HFFc6 (cell line): ENCODE data around the gene CPNE4. TPM values are rescaled to one million over a fixed set of nuclear protein-coding genes. Genes with fewer than 3 reads are reported as not detected.

Experiments used
- DNase-seq: peaks from one replicate; pipeline ENCODE4 v3.0.0-alpha.2; 2018
- H3K27ac Mint-ChIP-seq: 2 replicates; pipeline ENCODE4 v1.8.0; 2020; ENCODE audit warnings: mild to moderate bottlenecking, mixed read lengths
- H3K27me3 Mint-ChIP-seq: 2 replicates; pipeline ENCODE4 v1.8.0; 2021; ENCODE audit warnings: mild to moderate bottlenecking, moderate library complexity, mixed read lengths; ENCODE audit not compliant: insufficient read depth
- H3K36me3 Mint-ChIP-seq: 2 replicates; pipeline ENCODE4 v1.8.0; 2021; ENCODE audit warnings: low read depth, mixed read lengths
- H3K4me1 Mint-ChIP-seq: 2 replicates; pipeline ENCODE4 v1.8.0; 2020; ENCODE audit warnings: low read depth, mixed read lengths
- H3K4me3 Mint-ChIP-seq: 2 replicates; pipeline ENCODE4 v1.8.0; 2020; ENCODE audit warnings: mild to moderate bottlenecking, moderate library complexity, mixed read lengths
- H3K9me3 Mint-ChIP-seq: 2 replicates; pipeline ENCODE4 v1.8.0; 2020; ENCODE audit warnings: mild to moderate bottlenecking, mixed read lengths
- total RNA-seq, 6 experiments: library from RNA; stranded (reverse); fragmentation: NEBNext Ultra II Directional; extraction: Animal tissue kit (Norgen Biotek cat#: 25700); gene quantifications; 2 replicates in 1 of 6; 3 replicates in 5 of 6; pipeline ENCODE4 v1.2.3, GENCODE V29; 2021
- TF ChIP-seq, protein P1 (sequence below): fragments of 200-600 bp; sonication (generic); IDR thresholded peaks from 2 replicates; pipeline ENCODE4 v1.5.0; 2021; ENCODE audit warnings: antibody characterized with exemption, mild to moderate bottlenecking

The CPNE4 gene
- total RNA-seq, 6 experiments from 2014 or later = not detected

DNA sequence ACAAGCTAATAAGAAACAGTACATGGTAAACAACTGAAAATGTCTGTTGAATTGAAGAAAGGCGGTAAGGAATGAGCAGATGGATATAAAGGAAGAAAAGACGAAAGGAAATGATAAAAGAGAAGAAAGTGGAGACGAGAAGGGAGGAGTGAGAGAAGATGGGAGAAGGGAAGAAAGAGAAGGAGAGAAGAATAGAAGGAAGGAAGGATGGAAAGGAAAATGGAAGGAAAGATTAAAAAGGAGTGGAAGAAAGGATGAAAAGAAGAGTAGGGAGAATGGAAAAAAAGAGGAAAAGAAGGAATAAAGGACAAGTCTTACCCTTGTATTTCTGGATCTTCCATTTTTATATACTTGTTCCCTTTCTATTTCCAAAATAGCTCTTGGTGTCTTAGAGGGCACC is 17.7 kb downstream of the CPNE4 start:
- DNase-seq = no peak
- Mint-ChIP-seq H3K36me3 (no peaks in the 10 kb centered on the region), H3K27me3 (peaks cover 4% of the 10 kb centered on the region), H3K27ac (no peak overlapping the region), H3K4me3 (no peak overlapping the region), H3K4me1 (no peaks in the 10 kb centered on the region), H3K9me3 (no peaks in the 10 kb centered on the region)
- TF ChIP-seq, protein P1, sequence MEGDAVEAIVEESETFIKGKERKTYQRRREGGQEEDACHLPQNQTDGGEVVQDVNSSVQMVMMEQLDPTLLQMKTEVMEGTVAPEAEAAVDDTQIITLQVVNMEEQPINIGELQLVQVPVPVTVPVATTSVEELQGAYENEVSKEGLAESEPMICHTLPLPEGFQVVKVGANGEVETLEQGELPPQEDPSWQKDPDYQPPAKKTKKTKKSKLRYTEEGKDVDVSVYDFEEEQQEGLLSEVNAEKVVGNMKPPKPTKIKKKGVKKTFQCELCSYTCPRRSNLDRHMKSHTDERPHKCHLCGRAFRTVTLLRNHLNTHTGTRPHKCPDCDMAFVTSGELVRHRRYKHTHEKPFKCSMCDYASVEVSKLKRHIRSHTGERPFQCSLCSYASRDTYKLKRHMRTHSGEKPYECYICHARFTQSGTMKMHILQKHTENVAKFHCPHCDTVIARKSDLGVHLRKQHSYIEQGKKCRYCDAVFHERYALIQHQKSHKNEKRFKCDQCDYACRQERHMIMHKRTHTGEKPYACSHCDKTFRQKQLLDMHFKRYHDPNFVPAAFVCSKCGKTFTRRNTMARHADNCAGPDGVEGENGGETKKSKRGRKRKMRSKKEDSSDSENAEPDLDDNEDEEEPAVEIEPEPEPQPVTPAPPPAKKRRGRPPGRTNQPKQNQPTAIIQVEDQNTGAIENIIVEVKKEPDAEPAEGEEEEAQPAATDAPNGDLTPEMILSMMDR = no peak

- H3K4me3 Mint-ChIP-seq = no peak overlapping the region
- no peaks in the 10 kb centered on the region for H3K36me3 Mint-ChIP-seq
- TF ChIP-seq, protein P1 = no peak
- H3K9me3 Mint-ChIP-seq = no peaks in the 10 kb centered on the region
- no peak overlapping the region for H3K27ac Mint-ChIP-seq
- peaks cover 5% of the 10 kb centered on the region for H3K27me3 Mint-ChIP-seq
- no peaks in the 10 kb centered on the region for H3K4me1 Mint-ChIP-seq
- no peak for DNase-seq
Observed at GRCh38 chr3:132016061-132017041, 18.5 kb downstream of the CPNE4 start.

GRCh38 chr3:132014105-132014504 is 20.7 kb downstream of the CPNE4 start:
- H3K36me3 Mint-ChIP-seq = no peaks in the 10 kb centered on the region
- no peak for DNase-seq
- TF ChIP-seq, protein P1 = no peak
- H3K9me3 Mint-ChIP-seq = no peaks in the 10 kb centered on the region
- no peak overlapping the region for H3K27ac Mint-ChIP-seq
- H3K4me1 Mint-ChIP-seq = no peaks in the 10 kb centered on the region
- H3K4me3 Mint-ChIP-seq = no peak overlapping the region
- H3K27me3 Mint-ChIP-seq = peaks cover 6% of the 10 kb centered on the region; the same call in 1 of the 2 replicates

DNA sequence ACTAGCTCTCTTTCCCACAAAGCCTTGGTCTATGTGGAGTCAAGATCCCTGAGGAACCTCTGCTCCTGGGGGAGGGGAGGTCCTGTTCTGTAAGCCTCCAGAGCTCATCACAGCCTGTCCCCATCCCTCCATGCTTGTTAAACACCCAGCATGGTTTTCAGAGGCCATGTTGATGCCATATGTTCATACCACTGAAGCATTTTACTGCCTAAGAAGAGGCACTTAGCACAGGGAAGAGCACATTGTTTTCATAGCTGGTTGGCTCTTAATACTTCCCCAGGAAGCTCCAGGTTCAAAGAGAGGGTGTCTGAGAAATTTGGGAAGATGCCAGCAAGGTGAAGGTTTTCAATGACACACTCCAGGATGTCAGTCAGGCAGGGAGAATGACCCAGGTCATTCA is 25.6 kb downstream of the CPNE4 start:
- H3K4me1 Mint-ChIP-seq = no peaks in the 10 kb centered on the region
- H3K27me3 Mint-ChIP-seq = peaks cover 6% of the 10 kb centered on the region; the same call in 1 of the 2 replicates
- TF ChIP-seq, protein P1 = no peak
- no peaks in the 10 kb centered on the region for H3K36me3 Mint-ChIP-seq
- DNase-seq = no peak
- no peak overlapping the region for H3K4me3 Mint-ChIP-seq
- no peaks in the 10 kb centered on the region for H3K9me3 Mint-ChIP-seq
- H3K27ac Mint-ChIP-seq = no peak overlapping the region

GRCh38 chr3:132008837-132009236 is 26.0 kb downstream of the CPNE4 start:
- Mint-ChIP-seq H3K36me3 (no peaks in the 10 kb centered on the region), H3K27me3 (peaks cover 7% of the 10 kb centered on the region; the same call in 1 of the 2 replicates), H3K9me3 (no peaks in the 10 kb centered on the region), H3K4me3 (no peak overlapping the region), H3K27ac (no peak overlapping the region), H3K4me1 (no peaks in the 10 kb centered on the region)
- DNase-seq = no peak
- TF ChIP-seq, protein P1 = no peak
